ENCODE data around the gene ZNF429.

- TF ChIP-seq CTCF (IDR thresholded peaks at IDR 0.05; ENCODE audit: insufficient read depth, low read length, poor library complexity, severe bottlenecking) = no peak
- no peak for TF ChIP-seq EZH2phosphoT487 (conservative IDR thresholded peaks at IDR 0.05; ENCODE audit: low read length)
Measured at GRCh38 chr19:21603431-21604231, 98.2 kb downstream of the ZNF429 start.
